HepG2 (cell line): ENCODE data around the gene RPL18.

Experiments
- CTCF ChIP-seq: sonication (generic); formaldehyde crosslinking; IDR thresholded peaks from 2 replicates; pipeline ENCODE4 v1.5.0; 2020; ENCODE audit warnings: mild to moderate bottlenecking, missing genetic modification reagents, moderate library complexity
- HCFC1 ChIP-seq: fragments of 150-350 bp; IDR thresholded peaks from 2 replicates; pipeline ENCODE4 v1.6.1; 2014; ENCODE audit warnings: low read depth, low read length
- POLR2A ChIP-seq, 2 experiments: IDR thresholded peaks; 2 replicates each; pipeline ENCODE4 v1.6.1; 2011; ENCODE audit warnings: low read depth in 2 of 2, low read length in 2 of 2, mild to moderate bottlenecking in 1 of 2, moderate library complexity in 1 of 2; ENCODE audit not compliant: insufficient read depth in 1 of 2
- ZBTB44 ChIP-seq: sonication (generic); formaldehyde crosslinking; IDR thresholded peaks from 2 replicates; pipeline ENCODE4 v1.4.0; 2020; ENCODE audit warnings: missing genetic modification reagents
- ZNF12 ChIP-seq: sonication (generic); formaldehyde crosslinking; IDR thresholded peaks from 2 replicates; pipeline ENCODE4 v1.5.0; 2020; ENCODE audit warnings: missing genetic modification reagents
- ZNF20 ChIP-seq: sonication (generic); formaldehyde crosslinking; IDR thresholded peaks from 2 replicates; pipeline ENCODE4 v1.4.0; 2020; ENCODE audit warnings: mild to moderate bottlenecking, moderate library complexity, missing genetic modification reagents
- ZNF468 ChIP-seq: sonication (generic); formaldehyde crosslinking; IDR thresholded peaks from 2 replicates; pipeline ENCODE4 v1.8.0; 2022; ENCODE audit warnings: mild to moderate bottlenecking, moderate library complexity, missing genetic modification reagents
- TF ChIP-seq, protein P1 (sequence below): sonication (generic); formaldehyde crosslinking; IDR thresholded peaks from 2 replicates; pipeline ENCODE4 v1.5.0; 2020; ENCODE audit warnings: missing genetic modification reagents
- TF ChIP-seq, protein P2 (sequence below): sonication (generic); formaldehyde crosslinking; IDR thresholded peaks from 2 replicates; pipeline ENCODE4 v1.5.0; 2020; ENCODE audit warnings: mild to moderate bottlenecking, missing genetic modification reagents, borderline replicate concordance

DNA sequence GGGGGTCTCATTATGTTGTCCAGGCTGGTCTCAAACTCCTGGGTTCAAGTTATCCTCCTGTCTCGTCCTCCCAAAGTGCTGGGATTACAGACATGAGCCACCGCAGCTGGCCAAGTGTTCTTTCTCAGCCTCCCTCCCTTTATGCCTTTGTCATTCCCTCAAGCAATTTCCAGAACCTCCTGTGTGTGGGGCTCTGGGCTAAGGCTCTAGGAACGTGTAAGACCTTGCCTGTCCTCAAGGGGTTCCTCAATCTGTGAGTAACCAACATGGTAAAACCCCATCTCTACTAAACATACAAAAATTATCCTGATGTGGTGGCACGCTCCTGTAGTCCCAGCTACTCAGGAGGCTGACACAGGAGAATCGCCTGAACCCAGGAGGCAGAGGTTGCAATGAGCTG is 28.0 kb downstream of the RPL18 start:
- TF ChIP-seq ZBTB44 (CRISPR knock-in tag), result no peak
- TF ChIP-seq, protein P1, sequence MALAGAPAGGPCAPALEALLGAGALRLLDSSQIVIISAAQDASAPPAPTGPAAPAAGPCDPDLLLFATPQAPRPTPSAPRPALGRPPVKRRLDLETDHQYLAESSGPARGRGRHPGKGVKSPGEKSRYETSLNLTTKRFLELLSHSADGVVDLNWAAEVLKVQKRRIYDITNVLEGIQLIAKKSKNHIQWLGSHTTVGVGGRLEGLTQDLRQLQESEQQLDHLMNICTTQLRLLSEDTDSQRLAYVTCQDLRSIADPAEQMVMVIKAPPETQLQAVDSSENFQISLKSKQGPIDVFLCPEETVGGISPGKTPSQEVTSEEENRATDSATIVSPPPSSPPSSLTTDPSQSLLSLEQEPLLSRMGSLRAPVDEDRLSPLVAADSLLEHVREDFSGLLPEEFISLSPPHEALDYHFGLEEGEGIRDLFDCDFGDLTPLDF, result no peak
- TF ChIP-seq, protein P2, sequence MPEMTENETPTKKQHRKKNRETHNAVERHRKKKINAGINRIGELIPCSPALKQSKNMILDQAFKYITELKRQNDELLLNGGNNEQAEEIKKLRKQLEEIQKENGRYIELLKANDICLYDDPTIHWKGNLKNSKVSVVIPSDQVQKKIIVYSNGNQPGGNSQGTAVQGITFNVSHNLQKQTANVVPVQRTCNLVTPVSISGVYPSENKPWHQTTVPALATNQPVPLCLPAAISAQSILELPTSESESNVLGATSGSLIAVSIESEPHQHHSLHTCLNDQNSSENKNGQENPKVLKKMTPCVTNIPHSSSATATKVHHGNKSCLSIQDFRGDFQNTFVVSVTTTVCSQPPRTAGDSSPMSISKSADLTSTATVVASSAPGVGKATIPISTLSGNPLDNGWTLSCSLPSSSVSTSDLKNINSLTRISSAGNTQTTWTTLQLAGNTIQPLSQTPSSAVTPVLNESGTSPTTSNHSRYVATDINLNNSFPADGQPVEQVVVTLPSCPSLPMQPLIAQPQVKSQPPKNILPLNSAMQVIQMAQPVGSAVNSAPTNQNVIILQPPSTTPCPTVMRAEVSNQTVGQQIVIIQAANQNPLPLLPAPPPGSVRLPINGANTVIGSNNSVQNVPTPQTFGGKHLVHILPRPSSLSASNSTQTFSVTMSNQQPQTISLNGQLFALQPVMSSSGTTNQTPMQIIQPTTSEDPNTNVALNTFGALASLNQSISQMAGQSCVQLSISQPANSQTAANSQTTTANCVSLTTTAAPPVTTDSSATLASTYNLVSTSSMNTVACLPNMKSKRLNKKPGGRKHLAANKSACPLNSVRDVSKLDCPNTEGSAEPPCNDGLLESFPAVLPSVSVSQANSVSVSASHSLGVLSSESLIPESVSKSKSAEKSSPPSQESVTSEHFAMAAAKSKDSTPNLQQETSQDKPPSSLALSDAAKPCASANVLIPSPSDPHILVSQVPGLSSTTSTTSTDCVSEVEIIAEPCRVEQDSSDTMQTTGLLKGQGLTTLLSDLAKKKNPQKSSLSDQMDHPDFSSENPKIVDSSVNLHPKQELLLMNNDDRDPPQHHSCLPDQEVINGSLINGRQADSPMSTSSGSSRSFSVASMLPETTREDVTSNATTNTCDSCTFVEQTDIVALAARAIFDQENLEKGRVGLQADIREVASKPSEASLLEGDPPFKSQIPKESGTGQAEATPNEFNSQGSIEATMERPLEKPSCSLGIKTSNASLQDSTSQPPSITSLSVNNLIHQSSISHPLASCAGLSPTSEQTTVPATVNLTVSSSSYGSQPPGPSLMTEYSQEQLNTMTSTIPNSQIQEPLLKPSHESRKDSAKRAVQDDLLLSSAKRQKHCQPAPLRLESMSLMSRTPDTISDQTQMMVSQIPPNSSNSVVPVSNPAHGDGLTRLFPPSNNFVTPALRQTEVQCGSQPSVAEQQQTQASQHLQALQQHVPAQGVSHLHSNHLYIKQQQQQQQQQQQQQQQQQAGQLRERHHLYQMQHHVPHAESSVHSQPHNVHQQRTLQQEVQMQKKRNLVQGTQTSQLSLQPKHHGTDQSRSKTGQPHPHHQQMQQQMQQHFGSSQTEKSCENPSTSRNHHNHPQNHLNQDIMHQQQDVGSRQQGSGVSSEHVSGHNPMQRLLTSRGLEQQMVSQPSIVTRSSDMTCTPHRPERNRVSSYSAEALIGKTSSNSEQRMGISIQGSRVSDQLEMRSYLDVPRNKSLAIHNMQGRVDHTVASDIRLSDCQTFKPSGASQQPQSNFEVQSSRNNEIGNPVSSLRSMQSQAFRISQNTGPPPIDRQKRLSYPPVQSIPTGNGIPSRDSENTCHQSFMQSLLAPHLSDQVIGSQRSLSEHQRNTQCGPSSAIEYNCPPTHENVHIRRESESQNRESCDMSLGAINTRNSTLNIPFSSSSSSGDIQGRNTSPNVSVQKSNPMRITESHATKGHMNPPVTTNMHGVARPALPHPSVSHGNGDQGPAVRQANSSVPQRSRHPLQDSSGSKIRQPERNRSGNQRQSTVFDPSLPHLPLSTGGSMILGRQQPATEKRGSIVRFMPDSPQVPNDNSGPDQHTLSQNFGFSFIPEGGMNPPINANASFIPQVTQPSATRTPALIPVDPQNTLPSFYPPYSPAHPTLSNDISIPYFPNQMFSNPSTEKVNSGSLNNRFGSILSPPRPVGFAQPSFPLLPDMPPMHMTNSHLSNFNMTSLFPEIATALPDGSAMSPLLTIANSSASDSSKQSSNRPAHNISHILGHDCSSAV (CRISPR knock-in tag), result no peak
- 0 out of 2 replicates have a peak, but pooled peaks have one; percentile 9 for TF ChIP-seq CTCF (CRISPR knock-in tag)
- no peak for TF ChIP-seq HCFC1
- no peak for TF ChIP-seq ZNF12 (CRISPR knock-in tag)
- no peak for TF ChIP-seq ZNF468 (CRISPR knock-in tag)
- TF ChIP-seq ZNF20 (CRISPR knock-in tag), result no peak
- no peak for TF ChIP-seq POLR2A (IDR thresholded peaks at IDR 0.05; ENCODE audit: insufficient read depth in 1 of 2, low read depth in 2 of 2, low read length in 2 of 2)
